H1 (cell line): ENCODE measurements around the gene SGK1.

Source experiments
- CEBPB ChIP-seq: IDR thresholded peaks from 2 replicates; pipeline ENCODE4 v1.6.1; 2012; ENCODE audit warnings: low read depth, low read length
- EGR1 ChIP-seq: IDR thresholded peaks from 2 replicates; pipeline ENCODE4 v1.6.1; 2011; ENCODE audit warnings: low read depth, low read length, borderline replicate concordance
- JUND ChIP-seq: IDR thresholded peaks from 2 replicates; pipeline ENCODE4 v1.6.1; 2011; ENCODE audit warnings: mild to moderate bottlenecking, improper control_type of control experiment, low read length
- POLR2A ChIP-seq, 2 experiments: IDR thresholded peaks; 1 replicate in 1 of 2; 2 replicates in 1 of 2; pipeline ENCODE4 v1.6.1; 2011; ENCODE audit warnings: low read depth in 2 of 2, low read length in 2 of 2, mild to moderate bottlenecking in 2 of 2; ENCODE audit errors: control extremely low read depth in 1 of 2
- POLR2AphosphoS5 ChIP-seq: IDR thresholded peaks from 2 replicates; pipeline ENCODE4 v1.6.1; 2011; ENCODE audit warnings: low read depth, low read length
- SIN3A ChIP-seq, 2 experiments: IDR thresholded peaks in 1 of 2; conservative IDR thresholded peaks in 1 of 2; 2 replicates each; pipeline ENCODE4 v1.6.1; 2011 to 2012; ENCODE audit warnings: low read length in 2 of 2, improper control_type of control experiment in 1 of 2, low read depth in 1 of 2, mild to moderate bottlenecking in 1 of 2
- SP1 ChIP-seq: IDR thresholded peaks from 2 replicates; pipeline ENCODE4 v1.6.1; 2011; ENCODE audit warnings: low read depth, low read length
- TF ChIP-seq, protein P1 (sequence below), 3 experiments: IDR thresholded peaks; 1 replicate in 2 of 3; 2 replicates in 1 of 3; pipeline versions ENCODE4 v1.5.1 to v1.6.1; 2011; ENCODE audit warnings: low read length in 3 of 3, mild to moderate bottlenecking in 3 of 3, inconsistent platforms in 2 of 3, low read depth in 1 of 3, moderate library complexity in 1 of 3; ENCODE audit not compliant: insufficient read depth in 1 of 3; ENCODE audit errors: control extremely low read depth in 1 of 3

DNA sequence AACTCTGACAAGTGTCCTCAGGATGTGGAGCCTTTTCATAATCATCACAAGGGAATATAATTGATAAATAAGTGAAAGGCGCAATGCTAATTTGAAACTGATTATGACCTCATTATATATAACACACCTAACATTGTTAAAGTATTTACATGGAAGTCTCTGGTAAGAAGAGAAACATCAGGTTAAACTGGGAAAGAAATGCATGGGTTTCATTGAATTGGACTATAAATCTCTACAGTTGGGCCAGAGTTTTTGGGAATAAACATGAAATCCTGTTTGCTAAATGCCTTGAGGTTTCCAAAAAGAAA is 1.0 kb upstream of the SGK1 start:
- no peak for TF ChIP-seq SP1
- TF ChIP-seq EGR1, result no peak
- TF ChIP-seq, protein P1, sequence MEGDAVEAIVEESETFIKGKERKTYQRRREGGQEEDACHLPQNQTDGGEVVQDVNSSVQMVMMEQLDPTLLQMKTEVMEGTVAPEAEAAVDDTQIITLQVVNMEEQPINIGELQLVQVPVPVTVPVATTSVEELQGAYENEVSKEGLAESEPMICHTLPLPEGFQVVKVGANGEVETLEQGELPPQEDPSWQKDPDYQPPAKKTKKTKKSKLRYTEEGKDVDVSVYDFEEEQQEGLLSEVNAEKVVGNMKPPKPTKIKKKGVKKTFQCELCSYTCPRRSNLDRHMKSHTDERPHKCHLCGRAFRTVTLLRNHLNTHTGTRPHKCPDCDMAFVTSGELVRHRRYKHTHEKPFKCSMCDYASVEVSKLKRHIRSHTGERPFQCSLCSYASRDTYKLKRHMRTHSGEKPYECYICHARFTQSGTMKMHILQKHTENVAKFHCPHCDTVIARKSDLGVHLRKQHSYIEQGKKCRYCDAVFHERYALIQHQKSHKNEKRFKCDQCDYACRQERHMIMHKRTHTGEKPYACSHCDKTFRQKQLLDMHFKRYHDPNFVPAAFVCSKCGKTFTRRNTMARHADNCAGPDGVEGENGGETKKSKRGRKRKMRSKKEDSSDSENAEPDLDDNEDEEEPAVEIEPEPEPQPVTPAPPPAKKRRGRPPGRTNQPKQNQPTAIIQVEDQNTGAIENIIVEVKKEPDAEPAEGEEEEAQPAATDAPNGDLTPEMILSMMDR (IDR thresholded peaks at IDR 0.05; ENCODE audit: control extremely low read depth in 1 of 3, insufficient read depth in 1 of 3, low read depth in 1 of 3, low read length in 3 of 3), result no peak
- no peak for TF ChIP-seq POLR2A (IDR thresholded peaks at IDR 0.05; ENCODE audit: control extremely low read depth in 1 of 2, low read depth in 2 of 2, low read length in 2 of 2)
- TF ChIP-seq SIN3A (conservative IDR thresholded peaks at IDR 0.05 in 1 of 2, IDR thresholded peaks at IDR 0.05 in 1 of 2; ENCODE audit: low read depth in 1 of 2, low read length in 2 of 2), result no peak
- TF ChIP-seq CEBPB, result no peak
- TF ChIP-seq POLR2AphosphoS5, result no peak
- TF ChIP-seq JUND, result no peak
